ENCODE measurements around the gene RPIA. TPM values are rescaled to one million over a fixed set of nuclear protein-coding genes. Genes with fewer than 3 reads are reported as not detected.

The RPIA gene
- total RNA-seq, 1 donor from 2014 or later = 11.5 TPM

- Mint-ChIP-seq H3K27me3 (ENCODE audit: insufficient read depth, low read depth) (peaks cover 3% of the 10 kb centered on the region), H3K4me3 (no peak overlapping the region), H3K9me3 (no peaks in the 10 kb centered on the region), H3K36me3 (no peaks in the 10 kb centered on the region), H3K27ac (no peak overlapping the region), H3K4me1 (no peaks in the 10 kb centered on the region)
- no peaks in the 10 kb centered on the region for H3K79me2 ChIP-seq (ENCODE audit: low read depth)
- H3K9me3 ChIP-seq (ENCODE audit: low read depth) = no peaks in the 10 kb centered on the region
- H4K20me1 ChIP-seq (ENCODE audit: low read depth) = no peaks in the 10 kb centered on the region
- H3K4me3 ChIP-seq = no peak overlapping the region
- H3K36me3 ChIP-seq = no peaks in the 10 kb centered on the region
- H3F3A ChIP-seq (ENCODE audit: low read depth) = no peaks in the 10 kb centered on the region
- H2AFZ ChIP-seq (replicated peaks) = no peak overlapping the region
- TF ChIP-seq CTCF (IDR thresholded peaks at IDR 0.05) (no peak), EZH2 (IDR thresholded peaks at IDR 0.05) (no peak), EZH2phosphoT487 (IDR thresholded peaks at IDR 0.05) (no peak)
- no peak overlapping the region for H3K9ac ChIP-seq
- no peak for DNase-seq (ENCODE audit: low spot score)
- no peak overlapping the region for H3K27ac ChIP-seq
- H3K27me3 ChIP-seq = no peaks in the 10 kb centered on the region
- H3K4me2 ChIP-seq = no peak overlapping the region
- H3K4me1 ChIP-seq = no peaks in the 10 kb centered on the region
These were observed 30.9 kb upstream of the RPIA start for GRCh38 chr2:88660622-88661021.

- Histone ChIP-seq H3K36me3 (no peaks in the 10 kb centered on the region), H3K79me2 (ENCODE audit: low read depth) (no peaks in the 10 kb centered on the region), H3K27me3 (no peaks in the 10 kb centered on the region), H3K4me3 (no peak overlapping the region), H3K9me3 (ENCODE audit: low read depth) (no peaks in the 10 kb centered on the region), H3K9ac (no peak overlapping the region), H4K20me1 (ENCODE audit: low read depth) (no peaks in the 10 kb centered on the region), H2AFZ (replicated peaks) (no peak overlapping the region), H3K4me2 (no peak overlapping the region), H3F3A (ENCODE audit: low read depth) (no peaks in the 10 kb centered on the region), H3K27ac (no peak overlapping the region), H3K4me1 (no peaks in the 10 kb centered on the region)
- no peaks in the 10 kb centered on the region for H3K4me1 Mint-ChIP-seq
- H3K27me3 Mint-ChIP-seq (ENCODE audit: insufficient read depth, low read depth) = peaks cover 3% of the 10 kb centered on the region
- DNase-seq (ENCODE audit: low spot score) = no peak
- no peak overlapping the region for H3K27ac Mint-ChIP-seq
- TF ChIP-seq EZH2 (IDR thresholded peaks at IDR 0.05) = no peak
- TF ChIP-seq CTCF (IDR thresholded peaks at IDR 0.05) = no peak
- TF ChIP-seq EZH2phosphoT487 (IDR thresholded peaks at IDR 0.05) = no peak
- H3K4me3 Mint-ChIP-seq = no peak overlapping the region
- H3K9me3 Mint-ChIP-seq = no peaks in the 10 kb centered on the region
- H3K36me3 Mint-ChIP-seq = no peaks in the 10 kb centered on the region
These were observed 24.9 kb upstream of the RPIA start for GRCh38 chr2:88666576-88666975.

GRCh38 chr2:88667219-88667618 is 24.3 kb upstream of the RPIA start:
- H2AFZ ChIP-seq (replicated peaks) = no peak overlapping the region
- H4K20me1 ChIP-seq (ENCODE audit: low read depth) = no peaks in the 10 kb centered on the region
- no peaks in the 10 kb centered on the region for H3K36me3 ChIP-seq

More at GRCh38 chr2:88667219-88667618, 24.3 kb upstream of the RPIA start:
- Histone ChIP-seq H3K4me2 (no peak overlapping the region), H3K27me3 (no peaks in the 10 kb centered on the region), H3F3A (ENCODE audit: low read depth) (no peaks in the 10 kb centered on the region), H3K79me2 (ENCODE audit: low read depth) (no peaks in the 10 kb centered on the region), H3K9me3 (ENCODE audit: low read depth) (no peaks in the 10 kb centered on the region), H3K9ac (no peak overlapping the region), H3K27ac (no peak overlapping the region), H3K4me1 (no peaks in the 10 kb centered on the region), H3K4me3 (no peak overlapping the region)
- H3K36me3 Mint-ChIP-seq = no peaks in the 10 kb centered on the region
- no peaks in the 10 kb centered on the region for H3K4me1 Mint-ChIP-seq
- H3K4me3 Mint-ChIP-seq = no peak overlapping the region
- no peak for DNase-seq (ENCODE audit: low spot score)
- peaks cover 5% of the 10 kb centered on the region for H3K27me3 Mint-ChIP-seq (ENCODE audit: insufficient read depth, low read depth)
- TF ChIP-seq EZH2phosphoT487 (IDR thresholded peaks at IDR 0.05) (no peak), CTCF (IDR thresholded peaks at IDR 0.05) (no peak), EZH2 (IDR thresholded peaks at IDR 0.05) (no peak)
- no peaks in the 10 kb centered on the region for H3K9me3 Mint-ChIP-seq
- no peak overlapping the region for H3K27ac Mint-ChIP-seq
